ENCODE data around the gene LBX2.
A peak's percentile ranks its signal among the peaks of the same experiment; 100 is the strongest.

The LBX2 gene

GRCh38 chr2:74527741-74528140 lies 28.3 kb upstream of the LBX2 start:
- TF ChIP-seq CTCF (conservative IDR thresholded peaks at IDR 0.05; ENCODE audit: low read depth): no peak
- H3K27ac ChIP-seq: no peak overlapping the region
- ChIA-PET POLR2A (ENCODE audit: low non-redundant PET) (no interaction called here), CTCF (no interaction called here)
- DNase-seq (ENCODE audit: low spot score): no peak

- POLR2A ChIA-PET (ENCODE audit: low non-redundant PET): no interaction called here
Observed at GRCh38 chr2:74526649-74527230, 27.3 kb upstream of the LBX2 start.

GRCh38 chr2:74525717-74526648 lies 26.6 kb upstream of the LBX2 start, which contains the start of gene DQX1:
Gene DQX1 (minus strand): TSS chr2:74526231. CDS start chr2:74525729, 502 bp downstream.
- ChIA-PET POLR2A (ENCODE audit: low non-redundant PET) (no interaction called here), CTCF (interaction anchor here (0.9 kb wide), 1 partner anchor 20 kb away, joined by 5 read pairs; no protein-coding TSS in a partner anchor)
- peak; percentile 79 for DNase-seq (ENCODE audit: low spot score)
- H3K27ac ChIP-seq: peak within 1 kb of the TSS; percentile 49
- no peak for TF ChIP-seq CTCF (conservative IDR thresholded peaks at IDR 0.05; ENCODE audit: low read depth)

More at GRCh38 chr2:74526649-74527230, 27.3 kb upstream of the LBX2 start:
- H3K27ac ChIP-seq: peak overlapping the region; percentile 49
- no peak for DNase-seq (ENCODE audit: low spot score)
- CTCF ChIA-PET: interaction anchor here (0.9 kb wide), 1 partner anchor 20 kb away, joined by 5 read pairs; no protein-coding TSS in a partner anchor
- no peak for TF ChIP-seq CTCF (conservative IDR thresholded peaks at IDR 0.05; ENCODE audit: low read depth)

GRCh38 chr2:74524955-74525716 lies 25.7 kb upstream of the LBX2 start:
- peak overlapping the region; percentile 3; the same call in 1 of the 2 replicates for H3K27ac ChIP-seq
- CTCF ChIA-PET: no interaction called here
- TF ChIP-seq CTCF (conservative IDR thresholded peaks at IDR 0.05; ENCODE audit: low read depth): no peak
- POLR2A ChIA-PET (ENCODE audit: low non-redundant PET): no interaction called here
- DNase-seq (ENCODE audit: low spot score): no peak

GRCh38 chr2:74524005-74524404 lies 24.6 kb upstream of the LBX2 start:
- TF ChIP-seq CTCF (conservative IDR thresholded peaks at IDR 0.05; ENCODE audit: low read depth): no peak
- CTCF ChIA-PET: no interaction called here
- POLR2A ChIA-PET (ENCODE audit: low non-redundant PET): no interaction called here

GRCh38 chr2:74522516-74522915 lies 23.1 kb upstream of the LBX2 start:
- ChIA-PET CTCF (interaction anchor here (1.0 kb wide), 1 partner anchor 16 kb away, joined by 3 read pairs; no protein-coding TSS in a partner anchor), POLR2A (ENCODE audit: low non-redundant PET) (no interaction called here)
- no peak for TF ChIP-seq CTCF (conservative IDR thresholded peaks at IDR 0.05; ENCODE audit: low read depth)
- no peak overlapping the region for H3K27ac ChIP-seq
- no peak for DNase-seq (ENCODE audit: low spot score)

More at GRCh38 chr2:74524005-74524404, 24.6 kb upstream of the LBX2 start:
- DNase-seq (ENCODE audit: low spot score): no peak
- H3K27ac ChIP-seq: no peak overlapping the region

Measured in RWPE1 (cell line).